Measurements from ENCODE around the gene SINHCAF. TPM values are rescaled to one million over a fixed set of nuclear protein-coding genes. Genes with fewer than 3 reads are reported as not detected.
"Not testable (repeated sequence)": the region's sequence is repeated elsewhere in the genome, so short reads cannot be mapped to it uniquely, and the experiment has no call there.

The SINHCAF gene
- total RNA-seq, 1 experiment from 2014 or later = 47.5 TPM

- no peaks in the 10 kb centered on the region; the same call in none of the 2 replicates for H3K36me3 ChIP-seq
- H3K9me3 ChIP-seq (replicated peaks) = no peaks in the 10 kb centered on the region
- H3K4me1 ChIP-seq (replicated peaks) = no peaks in the 10 kb centered on the region
- DNase-seq (ENCODE audit: low read depth in 1 of 2, low spot score in 2 of 2) = no peak
- H3K4me3 ChIP-seq = no peak overlapping the region
- H3K27me3 ChIP-seq (replicated peaks) = no peaks in the 10 kb centered on the region
- no peak overlapping the region for H3K27ac ChIP-seq
Observed at GRCh38 chr12:31278832-31279231, 47.1 kb downstream of the SINHCAF start.

DNA sequence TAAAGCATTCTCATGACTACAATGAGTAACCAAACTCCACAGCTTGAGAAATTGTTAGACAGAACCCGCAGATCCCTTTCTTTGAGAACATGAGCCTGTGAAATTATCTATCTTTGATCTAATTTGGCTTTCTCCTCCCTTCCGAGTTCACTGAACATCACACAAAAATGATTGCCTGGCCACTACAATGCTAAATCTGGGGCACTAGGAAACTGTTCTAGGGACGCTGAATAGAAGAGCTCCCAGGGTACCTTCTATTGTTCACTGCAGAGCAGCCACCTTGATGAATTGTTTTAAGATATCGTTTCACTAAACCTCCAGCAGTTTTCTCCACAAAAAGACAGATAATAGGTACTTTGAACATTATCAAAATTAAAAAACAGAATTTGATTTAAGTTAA lies 47.5 kb downstream of the SINHCAF start:
- Histone ChIP-seq H3K4me3 (no peak overlapping the region), H3K36me3 (no peaks in the 10 kb centered on the region; the same call in none of the 2 replicates), H3K4me1 (replicated peaks) (no peaks in the 10 kb centered on the region), H3K9me3 (replicated peaks) (no peaks in the 10 kb centered on the region), H3K27ac (no peak overlapping the region), H3K27me3 (replicated peaks) (no peaks in the 10 kb centered on the region)
- DNase-seq (ENCODE audit: low read depth in 1 of 2, low spot score in 2 of 2) = no peak

DNA sequence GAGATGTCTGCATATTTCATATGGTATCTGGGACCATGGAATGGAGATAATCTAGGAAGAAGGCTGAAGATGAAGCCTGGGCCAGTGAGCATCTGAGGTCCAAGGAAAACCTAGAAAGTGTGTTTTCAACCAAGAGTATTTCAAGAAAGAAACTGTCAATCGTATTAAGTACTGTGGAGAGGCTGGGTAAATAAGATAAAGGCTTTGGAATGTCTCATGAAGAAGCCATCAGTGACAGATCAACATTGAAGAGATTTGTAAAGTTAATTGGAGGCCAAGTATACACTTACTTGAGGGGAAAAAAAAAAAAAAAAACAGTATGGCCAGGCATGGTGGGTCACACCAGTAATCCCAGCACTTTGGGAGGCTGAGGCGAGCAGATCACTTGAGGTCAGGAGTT lies 48.9 kb downstream of the SINHCAF start:
- no peak overlapping the region for H3K4me3 ChIP-seq
- H3K36me3 ChIP-seq = no peaks in the 10 kb centered on the region; the same call in none of the 2 replicates
- no peak for DNase-seq (ENCODE audit: low read depth in 1 of 2, low spot score in 2 of 2)
- no peaks in the 10 kb centered on the region for H3K9me3 ChIP-seq (replicated peaks)
- no peaks in the 10 kb centered on the region for H3K4me1 ChIP-seq (replicated peaks)
- no peak overlapping the region for H3K27ac ChIP-seq
- no peaks in the 10 kb centered on the region for H3K27me3 ChIP-seq (replicated peaks)

GRCh38 chr12:31275491-31275890 lies 50.5 kb downstream of the SINHCAF start:
- DNase-seq (ENCODE audit: low read depth in 1 of 2, low spot score in 2 of 2) = no peak
- no peaks in the 10 kb centered on the region; the same call in none of the 2 replicates for H3K36me3 ChIP-seq
- no peaks in the 10 kb centered on the region for H3K9me3 ChIP-seq (replicated peaks)
- H3K27ac ChIP-seq = no peak overlapping the region
- no peaks in the 10 kb centered on the region for H3K4me1 ChIP-seq (replicated peaks)
- H3K4me3 ChIP-seq = no peak overlapping the region
- no peaks in the 10 kb centered on the region for H3K27me3 ChIP-seq (replicated peaks)

DNA sequence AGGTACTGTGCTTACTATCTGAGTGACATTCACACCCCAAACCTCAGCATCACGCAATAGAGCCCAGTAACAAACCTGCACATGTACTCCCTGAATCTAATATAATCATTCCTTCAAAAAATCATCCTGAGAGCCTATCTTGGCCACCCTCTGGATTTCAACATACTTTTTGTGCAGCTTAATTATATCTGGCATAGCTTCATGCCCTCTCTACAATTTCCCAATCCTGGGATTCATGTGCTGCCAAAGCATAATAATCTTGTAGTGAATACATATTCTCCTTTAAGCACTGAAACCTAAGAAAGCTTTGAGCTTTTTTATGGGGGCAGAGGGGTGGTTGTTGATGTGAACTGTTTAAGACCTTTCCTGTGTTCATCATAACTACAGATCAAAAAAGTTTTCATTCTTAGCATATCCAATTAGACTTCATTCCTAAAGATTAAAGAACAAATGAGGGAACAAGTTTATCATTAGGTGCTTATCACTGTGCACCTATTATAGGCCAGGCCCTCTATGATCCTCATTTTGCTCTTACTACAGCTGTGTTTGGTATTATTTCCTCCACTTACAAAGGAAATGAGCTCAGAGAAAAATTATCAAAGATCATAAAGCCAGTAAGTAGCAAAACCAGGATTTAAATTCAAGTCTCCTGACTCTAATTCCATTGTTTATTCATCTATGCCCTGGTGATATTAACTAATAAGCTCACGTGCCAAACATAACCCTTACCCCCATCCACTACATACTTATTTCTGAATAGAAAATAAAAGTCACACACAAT lies 51.2 kb downstream of the SINHCAF start:
- no peaks in the 10 kb centered on the region for H3K4me1 ChIP-seq (replicated peaks)
- H3K36me3 ChIP-seq = no peaks in the 10 kb centered on the region; the same call in none of the 2 replicates
- no peak for DNase-seq (ENCODE audit: low read depth in 1 of 2, low spot score in 2 of 2)
- no peak overlapping the region for H3K27ac ChIP-seq
- no peak overlapping the region for H3K4me3 ChIP-seq
- no peaks in the 10 kb centered on the region for H3K27me3 ChIP-seq (replicated peaks)
- no peaks in the 10 kb centered on the region for H3K9me3 ChIP-seq (replicated peaks)

DNA sequence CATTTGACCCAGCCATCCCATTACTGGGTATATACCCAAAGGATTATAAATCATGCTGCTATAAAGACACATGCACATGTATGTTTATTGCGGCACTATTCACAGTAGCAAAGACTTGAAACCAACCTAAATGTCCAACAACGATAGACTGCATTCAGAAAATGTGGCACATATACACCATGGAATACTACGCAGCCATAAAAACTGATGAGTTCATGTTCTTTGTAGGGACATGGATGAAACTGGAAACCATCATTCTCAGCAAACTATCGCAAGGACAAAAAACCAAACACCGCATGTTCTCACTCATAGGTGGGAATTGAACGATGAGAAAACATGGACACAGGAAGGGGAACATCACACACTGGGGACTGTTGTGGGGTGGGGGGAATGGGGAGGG lies 52.2 kb downstream of the SINHCAF start:
- not testable (repeated sequence) for H3K4me1 ChIP-seq (replicated peaks); H3K9me3 ChIP-seq (replicated peaks); H3K27ac ChIP-seq; H3K27me3 ChIP-seq (replicated peaks); H3K36me3 ChIP-seq; DNase-seq (ENCODE audit: low read depth in 1 of 2, low spot score in 2 of 2); H3K4me3 ChIP-seq

DNA sequence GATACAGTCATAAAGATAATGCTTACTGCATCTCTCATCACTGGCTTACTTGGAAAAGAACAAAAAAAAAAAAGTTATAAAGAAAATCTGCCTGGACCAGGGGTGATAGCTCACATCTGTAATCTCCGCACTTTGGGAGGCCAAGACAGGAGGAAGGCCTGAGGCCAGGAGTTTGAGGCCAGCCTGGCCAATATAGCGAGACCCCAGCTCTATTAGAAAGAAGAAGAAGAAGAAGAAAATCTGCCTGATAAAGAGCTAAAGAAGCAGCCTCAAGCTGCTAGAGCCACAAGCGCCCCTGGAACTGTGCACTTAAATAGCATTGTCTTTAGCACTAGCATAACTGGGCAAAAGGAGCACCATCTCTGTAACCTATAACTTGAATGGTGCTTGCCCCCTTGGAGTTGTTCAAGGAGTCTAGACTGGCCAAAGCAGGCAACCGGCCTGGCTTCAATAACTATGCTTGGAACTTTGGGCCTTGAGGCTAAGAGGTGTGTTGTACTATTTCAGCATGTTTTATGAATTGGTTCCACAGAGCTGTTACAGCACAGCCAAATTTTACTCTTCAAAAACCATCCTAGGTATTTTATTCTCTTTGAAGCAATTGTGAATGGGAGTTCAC lies 53.2 kb downstream of the SINHCAF start:
- Histone ChIP-seq H3K27ac (no peak overlapping the region), H3K27me3 (replicated peaks) (no peaks in the 10 kb centered on the region), H3K36me3 (no peaks in the 10 kb centered on the region; the same call in 1 of the 2 replicates), H3K9me3 (replicated peaks) (no peaks in the 10 kb centered on the region), H3K4me1 (replicated peaks) (no peaks in the 10 kb centered on the region), H3K4me3 (no peak overlapping the region)
- no peak for DNase-seq (ENCODE audit: low read depth in 1 of 2, low spot score in 2 of 2)

DNA sequence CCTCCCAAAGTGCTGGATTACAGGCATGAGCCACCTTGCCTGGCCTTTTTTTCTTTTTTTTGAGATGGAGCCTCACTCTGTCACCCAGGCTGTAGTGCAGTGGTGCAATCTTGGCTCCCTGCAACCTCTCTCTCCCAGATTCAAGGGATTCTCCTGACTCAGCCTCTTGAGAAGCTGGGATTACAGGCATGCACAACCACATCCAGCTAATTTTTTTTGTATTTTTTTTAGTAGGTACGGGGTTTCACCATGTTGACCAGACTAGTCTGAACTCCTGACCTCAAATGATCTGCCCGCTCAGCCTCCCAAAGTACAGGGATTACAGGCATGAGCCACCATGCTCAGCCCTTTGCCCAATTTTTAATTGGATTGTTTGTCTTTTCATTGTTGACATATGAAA lies 58.0 kb downstream of the SINHCAF start:
- no peaks in the 10 kb centered on the region for H3K4me1 ChIP-seq (replicated peaks)
- no peaks in the 10 kb centered on the region for H3K9me3 ChIP-seq (replicated peaks)
- H3K27me3 ChIP-seq (replicated peaks) = 0 out of 2 replicates have a peak, but pooled peaks cover 3% of the 10 kb centered on the region
- no peak overlapping the region for H3K27ac ChIP-seq
- DNase-seq (ENCODE audit: low read depth in 1 of 2, low spot score in 2 of 2) = no peak
- H3K36me3 ChIP-seq = no peaks in the 10 kb centered on the region
- no peak overlapping the region for H3K4me3 ChIP-seq

DNA sequence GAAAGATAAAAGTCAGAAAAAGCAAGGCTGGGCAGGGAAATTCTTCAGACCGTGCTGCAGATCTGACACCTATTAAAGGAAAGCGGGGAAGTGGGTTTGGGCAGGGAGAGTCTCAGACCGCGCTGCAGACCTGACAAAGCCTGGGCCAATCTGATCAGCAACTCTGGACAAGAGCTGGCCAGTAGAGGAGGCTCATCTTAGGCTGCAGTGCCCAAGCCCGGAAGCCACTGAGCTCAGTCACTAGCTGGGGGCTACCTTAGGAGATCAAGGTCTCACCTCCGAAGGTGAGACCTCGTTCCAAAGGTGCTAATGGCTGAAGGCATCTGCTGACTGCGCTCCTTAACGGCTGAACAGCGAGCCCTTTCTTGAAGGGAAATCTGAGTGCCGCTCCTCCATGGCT lies 60.2 kb downstream of the SINHCAF start:
- no peak for DNase-seq (ENCODE audit: low read depth in 1 of 2, low spot score in 2 of 2)
- no peaks in the 10 kb centered on the region for H3K9me3 ChIP-seq (replicated peaks)

GRCh38 chr12:31263661-31264060 lies 62.3 kb downstream of the SINHCAF start:
- no peak for DNase-seq (ENCODE audit: low read depth in 1 of 2, low spot score in 2 of 2)
- Histone ChIP-seq H3K4me3 (no peak overlapping the region), H3K27me3 (replicated peaks) (0 out of 2 replicates have a peak, but pooled peaks cover 5% of the 10 kb centered on the region), H3K4me1 (replicated peaks) (no peaks in the 10 kb centered on the region), H3K27ac (no peak overlapping the region), H3K36me3 (no peaks in the 10 kb centered on the region), H3K9me3 (replicated peaks) (no peaks in the 10 kb centered on the region)

More for the DNA sequence above, 60.2 kb downstream of the SINHCAF start:
- H3K27me3 ChIP-seq (replicated peaks) = 0 out of 2 replicates have a peak, but pooled peaks cover 3% of the 10 kb centered on the region
- no peaks in the 10 kb centered on the region for H3K36me3 ChIP-seq
- no peaks in the 10 kb centered on the region for H3K4me1 ChIP-seq (replicated peaks)
- no peak overlapping the region for H3K27ac ChIP-seq
- no peak overlapping the region for H3K4me3 ChIP-seq

DNA sequence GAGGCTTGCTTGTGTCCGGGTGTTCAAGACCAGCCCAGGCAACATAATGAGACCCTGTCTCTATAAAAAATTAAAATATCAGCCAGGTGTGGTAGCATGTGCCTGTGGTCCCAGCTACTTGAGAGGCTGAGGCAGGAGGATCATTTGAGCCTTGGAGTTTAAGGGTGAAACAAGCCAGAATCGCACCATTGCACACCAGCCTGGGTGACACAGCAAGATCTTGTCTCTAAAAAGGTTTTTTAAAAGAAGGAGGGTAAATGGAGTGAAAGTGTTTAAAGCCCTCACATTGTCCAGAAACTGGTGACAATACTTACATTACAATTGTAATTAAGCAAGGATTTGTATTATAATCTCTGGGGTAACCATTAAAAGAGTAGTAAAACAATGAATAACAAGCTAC lies 64.2 kb downstream of the SINHCAF start:
- Histone ChIP-seq H3K27me3 (replicated peaks) (peaks cover 5% of the 10 kb centered on the region; the same call in 1 of the 2 replicates), H3K27ac (no peak overlapping the region), H3K9me3 (replicated peaks) (no peaks in the 10 kb centered on the region), H3K36me3 (no peaks in the 10 kb centered on the region), H3K4me1 (replicated peaks) (no peaks in the 10 kb centered on the region), H3K4me3 (no peak overlapping the region)
- no peak for DNase-seq (ENCODE audit: low read depth in 1 of 2, low spot score in 2 of 2)

DNA sequence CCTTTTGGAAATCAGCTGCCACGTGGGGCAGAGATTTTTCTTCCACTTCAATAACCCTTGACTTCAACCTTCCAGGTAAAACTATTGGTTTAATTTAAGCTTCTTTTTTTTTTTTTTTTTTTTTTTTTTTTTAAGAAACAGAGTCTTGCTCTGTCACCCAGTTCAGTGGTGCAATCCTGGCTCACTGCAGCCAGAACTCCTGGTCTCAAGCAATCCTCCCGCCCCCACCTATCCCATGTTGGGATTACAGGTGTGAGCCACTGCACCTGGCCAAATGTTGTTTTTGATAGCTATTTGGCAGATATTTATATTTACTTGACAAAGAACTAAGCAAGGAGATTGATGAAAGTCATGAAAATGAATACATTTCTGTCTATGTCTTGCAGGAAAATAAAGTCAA lies 65.1 kb downstream of the SINHCAF start:
- Histone ChIP-seq H3K36me3 (no peaks in the 10 kb centered on the region), H3K4me3 (no peak overlapping the region), H3K9me3 (replicated peaks) (no peaks in the 10 kb centered on the region), H3K4me1 (replicated peaks) (no peaks in the 10 kb centered on the region), H3K27me3 (replicated peaks) (peaks cover 5% of the 10 kb centered on the region; the same call in 1 of the 2 replicates), H3K27ac (no peak overlapping the region)
- no peak for DNase-seq (ENCODE audit: low read depth in 1 of 2, low spot score in 2 of 2)

GRCh38 chr12:31259136-31259886 lies 66.6 kb downstream of the SINHCAF start:
- H3K36me3 ChIP-seq = no peaks in the 10 kb centered on the region
- H3K27ac ChIP-seq = no peak overlapping the region
- no peaks in the 10 kb centered on the region for H3K9me3 ChIP-seq (replicated peaks)
- H3K27me3 ChIP-seq (replicated peaks) = peaks cover 9% of the 10 kb centered on the region; the same call in 1 of the 2 replicates
- H3K4me1 ChIP-seq (replicated peaks) = no peaks in the 10 kb centered on the region
- no peak for DNase-seq (ENCODE audit: low read depth in 1 of 2, low spot score in 2 of 2)
- no peak overlapping the region for H3K4me3 ChIP-seq

- Histone ChIP-seq H3K27me3 (replicated peaks) (peaks cover 7% of the 10 kb centered on the region; the same call in 1 of the 2 replicates), H3K4me3 (no peak overlapping the region), H3K4me1 (replicated peaks) (no peaks in the 10 kb centered on the region), H3K27ac (no peak overlapping the region), H3K9me3 (replicated peaks) (no peaks in the 10 kb centered on the region), H3K36me3 (no peaks in the 10 kb centered on the region)
- DNase-seq (ENCODE audit: low read depth in 1 of 2, low spot score in 2 of 2) = no peak
Observed at GRCh38 chr12:31257784-31258183, 68.2 kb downstream of the SINHCAF start.
